ENCODE results near the gene PPP2R5C. TPM values are rescaled to one million over a fixed set of nuclear protein-coding genes. Genes with fewer than 3 reads are reported as not detected.

The PPP2R5C gene
- total RNA-seq, 4 donors from 2014 or later = 66.2 to 211 (median 116) TPM

- intact Hi-C loops (cut with DNase I; ENCODE audit: low total_unique reads) = loop anchor here (10.0 kb wide), 1 partner anchor 110 kb away; no protein-coding TSS in a partner anchor
- TF ChIP-seq EP300 (IDR thresholded peaks at IDR 0.05; ENCODE audit: low read depth) (no peak), POLR2A (IDR thresholded peaks at IDR 0.05) (no peak), CTCF (IDR thresholded peaks at IDR 0.05) (no peak), POLR2AphosphoS5 (IDR thresholded peaks at IDR 0.05) (no peak)
- Histone ChIP-seq H3K4me1 (peaks cover 0 to 7% (median under 1%) of the 10 kb centered on the region in 4 donors), H3K36me3 (peaks cover 0 to 53% (median 13%) of the 10 kb centered on the region in 4 donors), H3K4me3 (no peak overlapping the region), H3K27me3 (no peaks in the 10 kb centered on the region), H3K9me3 (no peaks in the 10 kb centered on the region), H3K27ac (no peak overlapping the region)
- DNase-seq = no peak
- WGBS, 2 donors (ENCODE audit: low coverage in 1 of 2) = 93 to 100% methylated on average over 6 to 17 of the region's 17 CpGs
- in situ Hi-C loops (cut with MboI; ENCODE audit: low pct_ligation_motif_present in 1 of 4, low pct_unique_long_range_greater_than_20kb in 1 of 4, low sequenced_read_pairs in 3 of 4) = no loop called here
Measured at GRCh38 chr14:101884089-101884933, 122.8 kb downstream of the PPP2R5C start.

GRCh38 chr14:101884934-101885576 is 123.5 kb downstream of the PPP2R5C start:
- in situ Hi-C loops (cut with MboI; ENCODE audit: low pct_ligation_motif_present in 1 of 4, low pct_unique_long_range_greater_than_20kb in 1 of 4, low sequenced_read_pairs in 3 of 4) (no loop called here), intact Hi-C loops (cut with DNase I; ENCODE audit: low total_unique reads) (loop anchor here (10.0 kb wide), 1 partner anchor 110 kb away; no protein-coding TSS in a partner anchor)
- DNase-seq = no peak
- H3K4me3 ChIP-seq = no peak overlapping the region
- H3K9me3 ChIP-seq = no peaks in the 10 kb centered on the region
- TF ChIP-seq POLR2A (IDR thresholded peaks at IDR 0.05) = no peak
- TF ChIP-seq CTCF (IDR thresholded peaks at IDR 0.05) = no peak
- TF ChIP-seq EP300 (IDR thresholded peaks at IDR 0.05; ENCODE audit: low read depth) = no peak
- TF ChIP-seq POLR2AphosphoS5 (IDR thresholded peaks at IDR 0.05) = no peak
- peaks cover 0 to 53% (median 13%) of the 10 kb centered on the region in 4 donors for H3K36me3 ChIP-seq
- no peak overlapping the region for H3K27ac ChIP-seq
- WGBS, 2 donors (ENCODE audit: low coverage in 1 of 2) = 85 to 93% methylated on average over 7 to 23 of the region's 24 CpGs
- no peaks in the 10 kb centered on the region for H3K4me1 ChIP-seq
- no peaks in the 10 kb centered on the region for H3K27me3 ChIP-seq

- Histone ChIP-seq H3K27me3 (no peaks in the 10 kb centered on the region), H3K36me3 (peaks cover 0 to 61% (median 11%) of the 10 kb centered on the region in 4 donors), H3K4me1 (no peaks in the 10 kb centered on the region), H3K9me3 (no peaks in the 10 kb centered on the region), H3K4me3 (no peak overlapping the region), H3K27ac (no peak overlapping the region)
- DNase-seq = peak; percentile 3
- TF ChIP-seq POLR2AphosphoS5 (IDR thresholded peaks at IDR 0.05) (no peak), EP300 (IDR thresholded peaks at IDR 0.05; ENCODE audit: low read depth) (no peak), POLR2A (IDR thresholded peaks at IDR 0.05) (no peak), CTCF (IDR thresholded peaks at IDR 0.05) (no peak)
- intact Hi-C loops (cut with DNase I; ENCODE audit: low total_unique reads) (loop anchor here (10.0 kb wide), 1 partner anchor 112 kb away; no protein-coding TSS in a partner anchor), in situ Hi-C loops (cut with MboI; ENCODE audit: low pct_ligation_motif_present in 1 of 4, low pct_unique_long_range_greater_than_20kb in 1 of 4, low sequenced_read_pairs in 3 of 4) (no loop called here)
- WGBS, 2 donors (ENCODE audit: low coverage in 1 of 2) = 96% methylated on average over 11 of the region's 11 CpGs; no CpG with 5 or more reads in 1 of the 2 donors
Measured at GRCh38 chr14:101887219-101887618, 125.7 kb downstream of the PPP2R5C start.

- Histone ChIP-seq H3K4me3 (no peak overlapping the region), H3K36me3 (peaks cover 0 to 69% (median 12%) of the 10 kb centered on the region in 4 donors), H3K27me3 (no peaks in the 10 kb centered on the region), H3K27ac (no peak overlapping the region), H3K9me3 (no peaks in the 10 kb centered on the region), H3K4me1 (no peaks in the 10 kb centered on the region)
- intact Hi-C loops (cut with DNase I; ENCODE audit: low total_unique reads) (loop anchor here (10.0 kb wide), 1 partner anchor 113 kb away; no protein-coding TSS in a partner anchor), in situ Hi-C loops (cut with MboI; ENCODE audit: low pct_ligation_motif_present in 1 of 4, low pct_unique_long_range_greater_than_20kb in 1 of 4, low sequenced_read_pairs in 3 of 4) (no loop called here)
- no peak for TF ChIP-seq EP300 (IDR thresholded peaks at IDR 0.05; ENCODE audit: low read depth)
- no peak for TF ChIP-seq POLR2AphosphoS5 (IDR thresholded peaks at IDR 0.05)
- no peak for TF ChIP-seq CTCF (IDR thresholded peaks at IDR 0.05)
- no peak for TF ChIP-seq POLR2A (IDR thresholded peaks at IDR 0.05)
- WGBS, 2 donors (ENCODE audit: low coverage in 1 of 2) = 86 to 93% methylated on average over 2 to 10 of the region's 10 CpGs
- DNase-seq = no peak
Measured at GRCh38 chr14:101888182-101888581, 126.7 kb downstream of the PPP2R5C start.

Measured in transverse colon (tissue), 4 donors.